HepG2 (cell line): ENCODE measurements around the gene CLCNKA. TPM values are rescaled to one million over a fixed set of nuclear protein-coding genes. Genes with fewer than 3 reads are reported as not detected.

Experiments used
- ATAC-seq: fragments of 200-7000 bp; cut with Tn5 transposase; 3 replicates; pipeline ENCODE4 v1.9.1; 2020; ENCODE audit warnings: mild to moderate bottlenecking, moderate library complexity
- BruUV-seq: library from RNA; stranded (reverse); fragments of 400-500 nt; replicated peaks from 2 replicates; lab custom pipeline; 2021; lab: Mats Ljungman, UMichigan
- CTCF ChIA-PET: fragments of 300-600 bp; formaldehyde crosslinking; extraction: SDS; loops from one replicate; lab custom pipeline; 2021; ENCODE audit warnings: low total read pairs, inconsistent platforms, low intra/inter-chr PET ratio; lab: Yijun Ruan, JAX
- POLR2A ChIA-PET: fragments of 350-600 bp; sonication (Branson Sonifier 250); formaldehyde crosslinking; loops from one replicate; lab custom pipeline; 2020; ENCODE audit warnings: antibody characterized with exemption, inconsistent platforms; lab: Yijun Ruan, JAX
- DNase-seq: peaks from one replicate; pipeline ENCODE4 v3.0.0-alpha.2; 2015; ENCODE audit warnings: low spot score
- FAIRE-seq: peaks from 3 replicates; lab custom pipeline; 2011; peaks lifted over from hg19 to GRCh38; lab: Jason Lieb, UNC
- H2AFZ ChIP-seq: one replicate; pipeline ENCODE4 v1.6.1; 2011; ENCODE audit warnings: low read length, inconsistent platforms
- H3K27ac ChIP-seq: fragments of 300-600 bp; 3 replicates; pipeline ENCODE4 v1.8.0; 2011; ENCODE audit warnings: mixed run types, mild to moderate bottlenecking, mixed read lengths, low read length, inconsistent platforms; ENCODE audit not compliant: insufficient read depth; ENCODE audit errors: extremely low read length
- H3K27me3 ChIP-seq, 2 experiments: fragments of 200-600 bp in 1 of 2; 2 replicates in 1 of 2; 3 replicates in 1 of 2; pipeline versions ENCODE4 v1.6.0 to v1.8.0; 2011; ENCODE audit warnings: low read length in 2 of 2, mild to moderate bottlenecking in 2 of 2, moderate library complexity in 2 of 2, inconsistent platforms in 1 of 2; ENCODE audit not compliant: insufficient read depth in 2 of 2, control insufficient read depth in 1 of 2
- H3K36me3 ChIP-seq, 2 experiments: fragments of 200-600 bp in 1 of 2; replicated peaks in 1 of 2; 2 replicates in 1 of 2; 3 replicates in 1 of 2; pipeline versions ENCODE4 v1.5.1 to v1.8.0; 2011; ENCODE audit warnings: low read length in 2 of 2, inconsistent platforms in 1 of 2; ENCODE audit not compliant: insufficient read depth in 2 of 2, control insufficient read depth in 1 of 2
- H3K4me1 ChIP-seq: 2 replicates; pipeline ENCODE4 v1.5.1; 2012; ENCODE audit warnings: low read length, inconsistent platforms; ENCODE audit not compliant: insufficient read depth
- H3K4me2 ChIP-seq: 2 replicates; pipeline ENCODE4 v1.6.0; 2011; ENCODE audit warnings: low read depth, low read length, inconsistent platforms
- H3K4me3 ChIP-seq, 3 experiments: fragments of 200-600 bp in 1 of 3; sonication (generic), shearing (Covaris generic) in 1 of 3; replicated peaks in 1 of 3; 2 replicates each; pipeline ENCODE4 v1.5.1; 2011 to 2016; ENCODE audit warnings: low read length in 3 of 3, inconsistent platforms in 2 of 3, low read depth in 2 of 3, mild to moderate bottlenecking in 2 of 3, control low read depth in 1 of 3, mixed read lengths in 1 of 3; ENCODE audit not compliant: insufficient read depth in 1 of 3
- H3K79me2 ChIP-seq: one replicate; pipeline ENCODE4 v1.6.1; 2011; ENCODE audit warnings: low read length, inconsistent platforms; ENCODE audit not compliant: insufficient read depth
- H3K9ac ChIP-seq: 2 replicates; pipeline ENCODE4 v1.6.0; 2011; ENCODE audit warnings: mild to moderate bottlenecking, low read depth, low read length, inconsistent platforms; ENCODE audit not compliant: insufficient read depth
- H3K9me3 ChIP-seq: 2 replicates; pipeline ENCODE4 v1.5.1; 2012; ENCODE audit warnings: mild to moderate bottlenecking, low read length
- H4K20me1 ChIP-seq: 2 replicates; pipeline ENCODE4 v1.6.0; 2011; ENCODE audit warnings: inconsistent platforms, mild to moderate bottlenecking, low read length, moderate library complexity; ENCODE audit not compliant: insufficient read depth
- CTCF ChIP-seq: sonication (generic); formaldehyde crosslinking; IDR thresholded peaks from 2 replicates; pipeline ENCODE4 v1.5.0; 2020; ENCODE audit warnings: mild to moderate bottlenecking, missing genetic modification reagents, moderate library complexity
- ELF3 ChIP-seq: IDR thresholded peaks from 2 replicates; pipeline ENCODE4 v1.6.1; 2016; ENCODE audit warnings: missing genetic modification reagents, missing compliant biosample characterization
- GRHL1 ChIP-seq: sonication (generic); formaldehyde crosslinking; conservative IDR thresholded peaks from 2 replicates; pipeline ENCODE4 v1.8.0; 2022; ENCODE audit warnings: missing genetic modification reagents
- MAX ChIP-seq: IDR thresholded peaks from 2 replicates; pipeline ENCODE4 v1.6.1; 2012; ENCODE audit warnings: inconsistent platforms
- MAZ ChIP-seq, 2 experiments: sonication (generic) in 1 of 2; formaldehyde crosslinking in 1 of 2; IDR thresholded peaks; 2 replicates each; pipeline versions ENCODE4 v1.5.0 to v1.6.1; 2012 to 2020; ENCODE audit warnings: low read depth in 2 of 2, mild to moderate bottlenecking in 2 of 2, borderline replicate concordance in 1 of 2, improper control_type of control experiment in 1 of 2, low read length in 1 of 2, missing genetic modification reagents in 1 of 2, moderate library complexity in 1 of 2
- MTA1 ChIP-seq: sonication (generic); formaldehyde crosslinking; IDR thresholded peaks from 2 replicates; pipeline ENCODE4 v1.4.0; 2020; ENCODE audit warnings: missing genetic modification reagents, mild to moderate bottlenecking, borderline replicate concordance
- POLR2AphosphoS5 ChIP-seq: IDR thresholded peaks from 2 replicates; pipeline ENCODE4 v1.6.1; 2012; ENCODE audit warnings: low read depth, low read length
- RAD21 ChIP-seq: fragments of 450-650 bp; formaldehyde crosslinking; IDR thresholded peaks from 2 replicates; pipeline ENCODE4 v1.5.0; 2020; ENCODE audit warnings: mild to moderate bottlenecking
- SP5 ChIP-seq: IDR thresholded peaks from 2 replicates; pipeline ENCODE4 v1.6.1; 2016; ENCODE audit warnings: low read depth, borderline replicate concordance
- STAG1 ChIP-seq: sonication (generic); formaldehyde crosslinking; IDR thresholded peaks from 2 replicates; pipeline ENCODE4 v1.4.0; 2020; ENCODE audit warnings: missing genetic modification reagents
- ZC3H13 ChIP-seq: sonication (generic); formaldehyde crosslinking; IDR thresholded peaks from 2 replicates; pipeline ENCODE4 v1.8.1; 2023; ENCODE audit warnings: mild to moderate bottlenecking, missing genetic modification reagents, moderate library complexity
- ZFX ChIP-seq: sonication (generic); formaldehyde crosslinking; IDR thresholded peaks from 2 replicates; pipeline ENCODE4 v1.4.0; 2020; ENCODE audit warnings: mild to moderate bottlenecking, low read depth, missing genetic modification reagents, moderate library complexity
- ZKSCAN1 ChIP-seq: fragments of 150-350 bp; IDR thresholded peaks from 2 replicates; pipeline ENCODE4 v1.6.1; 2014; ENCODE audit warnings: low read length
- WGBS: methylation state at CpG from one replicate; pipeline ENCODE4 v1.1.6; 2017; ENCODE audit warnings: low lambda C conversion rate; 5-methylcytosine and 5-hydroxymethylcytosine counted together
- in situ Hi-C: cut with HindIII; loops from 2 replicates; pipeline ENCODE4 v1.10.0; 2017; ENCODE audit warnings: low pct_unique_long_range_greater_than_20kb; ENCODE audit not compliant: extremely low pct_ligation_motif_present
- intact Hi-C: fragments of 100-400 bp; cut with micrococcal nuclease; formaldehyde crosslinking; loops from one replicate; pipeline ENCODE4 v1.10.0; 2022; ENCODE audit not compliant: unreplicated experiment
- polyA plus RNA-seq, 8 experiments: library from polyadenylated mRNA; depleted of rRNA in 3 of 8; stranded (reverse) in 7 of 8; unstranded in 1 of 8; fragments of >200 nt; fragmentation: Illumina TruSeq in 4 of 8; extraction: Trizol in 4 of 8; gene quantifications; 2 replicates each; pipeline versions ENCODE4 v1.2.1 to v1.2.3, GENCODE V29; 2011 to 2016; ENCODE audit warnings: low read depth in 4 of 8, missing spikeins in 1 of 8, mixed read lengths in 1 of 8; ENCODE audit not compliant: insufficient read depth in 1 of 8
- total RNA-seq, 5 experiments: library from RNA; depleted of rRNA; stranded (reverse); fragments of >200 nt; fragmentation: Illumina TruSeq; extraction: Trizol; gene quantifications; 2 replicates each; pipeline ENCODE4 v1.2.3, GENCODE V29; 2016; ENCODE audit warnings: low read depth in 1 of 5

Gene CLCNKA
- total and polyA plus RNA-seq, 2 of the 13 experiments (the other 11 are each of a cell fraction or from before 2014, with no cell fraction given), result 0.03 TPM; not detected in 1

GRCh38 chr1:16072616-16073484 is 51.0 kb downstream of the CLCNKA start (continued):
- no peak for TF ChIP-seq ZC3H13
- no peak for TF ChIP-seq POLR2AphosphoS5
- TF ChIP-seq ZKSCAN1, result no peak
- TF ChIP-seq SP5, result peak; percentile 25; the same call in 1 of the 2 replicates

- POLR2A ChIA-PET, result no interaction called here
- TF ChIP-seq MTA1 (CRISPR knock-in tag) (0 out of 2 replicates have a peak, but pooled peaks have one; percentile 22), MAZ (IDR thresholded peaks at IDR 0.05; ENCODE audit: borderline replicate concordance, low read depth, low read length) (0 out of 2 replicates have a peak, but pooled peaks have one; percentile 30), MAZ (CRISPR knock-in tag; IDR thresholded peaks at IDR 0.05; ENCODE audit: low read depth) (no peak), CTCF (CRISPR knock-in tag) (peak; percentile 35; the same call in 1 of the 2 replicates), RAD21 (peak; percentile 22; the same call in 1 of the 2 replicates), MAX (0 out of 2 replicates have a peak, but pooled peaks have one; percentile 7), GRHL1 (CRISPR knock-in tag) (no peak), STAG1 (peak; percentile 20; the same call in 1 of the 2 replicates), ELF3 (no peak), ZFX (CRISPR knock-in tag) (0 out of 2 replicates have a peak, but pooled peaks have one; percentile 9)
- peak within 1 kb of the TSS; percentile 75 for H3K4me2 ChIP-seq
- DNase-seq, result no peak
- no peaks in the 10 kb centered on the region for H3K79me2 ChIP-seq
- no peak for FAIRE-seq
- H3K36me3 ChIP-seq, result no peaks in the 10 kb centered on the region
- intact Hi-C loops (loop anchor here (10.0 kb wide), 1 partner anchor 71 kb away; no protein-coding TSS in a partner anchor), in situ Hi-C loops (no loop called here)
- no TSS peak for BruUV-seq
- H3K27ac ChIP-seq, result no peak within 1 kb of the TSS
- H2AFZ ChIP-seq, result no peak within 1 kb of the TSS
- CTCF ChIA-PET, result interaction anchor here (1.2 kb wide), 1 partner anchor 171 kb away, joined by 5 read pairs; no protein-coding TSS in a partner anchor
- no peaks in the 10 kb centered on the region for H4K20me1 ChIP-seq
- H3K9ac ChIP-seq, result peak within 1 kb of the TSS; percentile 14; the same call in 1 of the 2 replicates
- H3K9me3 ChIP-seq, result no peaks in the 10 kb centered on the region
- peak within 1 kb of the TSS; percentile 28 to 65 (median 47); a peak in 5 of 6 replicates for H3K4me3 ChIP-seq
- ATAC-seq, result peak; percentile 57
- peaks cover 42% of the 10 kb centered on the region for H3K4me1 ChIP-seq
- 26% methylated on average over 11 of the region's 54 CpGs for WGBS
- peaks cover 3 to 67% of the 10 kb centered on the region in 2 experiments for H3K27me3 ChIP-seq
Measured at GRCh38 chr1:16073490-16074119, 51.8 kb downstream of the CLCNKA start, which contains the start of gene FAM131C. TSS of gene FAM131C (minus strand) at chr1:16073651. CDS start at chr1:16073442, 209 bp downstream.
